AG08396 (cell line): ENCODE measurements around the gene ROBO1.

Experiments
- DNase-seq: peaks from one replicate; pipeline ENCODE4 v3.0.0; 2012; ENCODE audit warnings: low spot score, mixed read lengths

The ROBO1 gene

DNA sequence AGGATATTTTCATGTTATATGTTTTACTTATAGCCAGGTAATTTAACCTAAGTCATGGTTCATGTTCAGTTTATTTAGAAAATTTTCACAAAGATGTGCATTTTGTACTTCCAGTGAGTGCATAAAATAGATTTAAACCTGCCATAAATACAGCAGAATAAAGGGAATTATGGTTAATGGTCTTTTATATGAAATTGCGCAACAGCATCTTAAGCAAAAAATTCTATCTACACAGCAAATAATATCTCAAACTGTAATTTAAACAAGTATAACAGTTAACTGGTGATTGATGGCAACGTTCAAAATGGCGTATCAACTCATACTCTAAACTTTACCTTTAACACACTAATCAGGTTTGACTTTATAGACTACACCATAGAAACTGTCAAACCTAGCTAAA lies 97.6 kb downstream of the ROBO1 start:
- no peak for DNase-seq

DNA sequence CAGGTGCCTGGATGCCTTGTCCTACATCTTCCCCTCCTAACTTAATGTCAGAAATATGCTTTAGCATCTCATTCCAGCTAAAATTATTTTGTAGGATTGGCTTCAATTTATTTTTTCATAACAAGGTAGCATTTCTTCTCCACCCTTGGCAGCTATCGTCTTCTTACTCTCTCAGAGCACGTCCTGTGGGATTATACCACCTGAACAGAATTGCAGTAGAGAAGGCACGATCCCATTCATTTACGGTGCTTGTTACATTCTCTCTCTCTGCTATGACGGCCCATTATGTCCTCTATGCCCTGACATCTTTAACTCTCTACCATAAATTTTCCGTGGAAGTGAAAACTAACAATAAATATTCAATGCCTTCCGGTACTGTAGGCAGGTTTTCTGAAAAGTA lies 103.3 kb downstream of the ROBO1 start:
- no peak for DNase-seq

DNA sequence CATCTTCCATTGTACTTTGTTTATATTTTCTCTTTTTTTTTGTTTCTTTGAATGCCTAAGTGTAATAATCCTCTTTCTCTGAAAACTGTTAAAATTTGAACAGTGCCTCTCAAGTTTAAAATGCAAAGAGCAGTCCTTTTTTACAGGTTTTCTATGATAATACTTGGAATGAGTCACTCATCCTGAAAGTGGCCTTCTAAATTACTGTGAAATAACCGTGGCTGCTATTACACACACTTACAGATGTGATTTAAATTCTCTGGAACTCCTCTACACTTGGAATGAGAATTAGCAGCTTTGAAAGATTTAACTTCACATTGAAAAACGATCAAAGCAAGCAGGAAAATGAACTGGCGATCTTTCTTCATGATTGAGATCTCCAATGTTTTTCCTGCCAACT lies 105.9 kb downstream of the ROBO1 start:
- DNase-seq: no peak

DNA sequence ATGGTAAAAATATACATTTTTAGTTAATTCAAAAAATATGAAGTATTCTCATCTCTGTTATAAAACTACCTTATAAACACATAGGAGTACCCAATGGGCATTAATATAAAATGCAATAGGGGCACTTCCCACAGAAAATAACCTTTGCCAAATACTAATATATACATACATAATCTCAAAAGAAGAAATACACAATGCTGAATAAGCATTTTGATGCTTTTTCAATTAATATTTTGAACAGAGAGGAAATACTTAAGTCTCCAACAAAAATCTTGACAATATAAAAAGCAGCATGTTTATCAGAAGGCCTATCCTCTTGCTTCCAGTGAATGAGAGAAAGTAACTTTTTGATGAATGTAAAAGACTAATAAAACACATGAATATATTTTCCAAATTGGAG lies 110.7 kb downstream of the ROBO1 start:
- DNase-seq: no peak

DNA sequence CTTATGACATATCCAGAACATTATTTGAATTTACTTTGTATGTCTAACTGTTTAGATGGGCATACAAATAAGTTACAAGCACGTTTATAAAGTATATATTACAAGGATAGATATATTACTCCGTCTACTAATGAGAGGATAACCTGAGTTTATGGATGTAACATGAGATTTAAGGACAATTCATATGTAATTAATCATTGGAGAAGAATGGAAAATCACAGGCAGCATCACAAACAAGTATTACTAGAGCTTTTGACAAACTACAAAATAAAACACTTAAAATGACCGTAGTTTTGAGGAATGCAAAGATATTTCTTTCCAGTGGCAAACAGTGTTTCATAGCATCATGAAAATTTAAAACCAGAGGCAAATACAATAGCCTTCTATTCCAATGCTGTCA lies 113.8 kb downstream of the ROBO1 start:
- no peak for DNase-seq

DNA sequence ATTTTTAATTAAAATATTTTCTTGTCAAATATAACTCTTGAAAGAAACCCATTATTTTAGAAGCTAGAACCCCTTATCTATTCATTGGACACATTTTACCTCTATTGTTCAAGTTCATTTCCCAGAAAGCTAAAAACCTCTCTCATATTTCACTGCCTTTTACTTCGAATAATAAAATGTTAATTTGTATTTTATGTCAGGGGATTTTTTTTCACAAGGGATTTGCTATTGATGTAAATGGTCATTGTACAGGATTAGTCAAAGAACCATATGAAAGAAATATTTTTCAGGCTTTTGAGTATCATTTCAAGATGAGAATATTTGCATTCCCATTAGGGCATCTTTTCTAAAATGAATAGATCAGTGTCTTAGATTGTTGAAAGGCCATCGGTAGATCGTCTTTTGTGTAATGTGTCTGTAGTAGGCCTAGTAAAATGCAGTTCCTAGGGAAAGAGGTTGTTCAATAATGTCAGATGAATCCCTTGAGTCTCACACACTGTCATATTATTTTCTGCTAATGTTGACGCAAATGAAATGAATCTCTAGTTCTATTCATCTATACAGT lies 114.5 kb downstream of the ROBO1 start:
- no peak for DNase-seq

DNA sequence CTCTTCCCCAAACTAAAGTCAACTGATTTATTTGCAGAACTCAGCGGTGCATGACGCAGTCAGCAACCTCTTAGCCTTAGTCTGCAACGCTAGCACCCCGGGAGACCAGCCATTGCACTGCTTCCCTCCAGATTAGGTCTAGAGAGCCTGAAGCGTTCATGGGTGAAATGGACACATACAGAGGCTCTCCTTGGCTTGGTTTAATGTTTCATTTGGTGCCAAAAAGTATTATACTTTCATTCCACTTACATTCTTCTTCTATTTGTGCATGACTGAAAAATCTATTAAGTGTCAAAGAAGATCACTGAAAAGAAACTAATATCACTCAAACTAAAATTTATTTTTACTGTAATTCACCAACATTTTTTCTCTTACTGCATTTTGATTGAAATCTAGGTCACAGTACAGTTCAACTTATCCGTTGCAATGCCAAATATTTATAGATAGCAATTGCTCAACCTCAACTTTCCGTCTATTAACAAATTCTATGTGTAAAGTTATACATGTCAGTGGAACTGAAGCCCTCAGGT lies 116.2 kb downstream of the ROBO1 start:
- DNase-seq: peak; percentile 1

DNA sequence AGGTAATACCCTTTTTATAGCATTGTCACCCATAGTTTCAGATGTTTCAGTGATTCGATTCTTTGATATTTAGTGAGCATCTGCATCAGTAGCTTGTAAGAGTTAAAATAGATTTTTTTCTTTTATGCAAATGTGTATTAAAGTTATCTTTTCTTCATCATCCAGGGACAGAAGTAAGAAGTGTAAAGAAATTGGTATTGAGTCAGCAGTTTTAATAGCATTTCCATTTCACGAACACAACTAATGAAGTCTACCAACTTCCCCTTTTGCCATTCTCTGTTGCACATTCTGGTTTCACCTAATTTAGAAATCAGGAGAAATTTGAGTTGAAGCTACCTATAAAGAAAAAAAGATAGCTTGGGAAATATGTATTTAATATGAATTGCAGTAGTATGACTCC lies 127.9 kb downstream of the ROBO1 start:
- DNase-seq: no peak

DNA sequence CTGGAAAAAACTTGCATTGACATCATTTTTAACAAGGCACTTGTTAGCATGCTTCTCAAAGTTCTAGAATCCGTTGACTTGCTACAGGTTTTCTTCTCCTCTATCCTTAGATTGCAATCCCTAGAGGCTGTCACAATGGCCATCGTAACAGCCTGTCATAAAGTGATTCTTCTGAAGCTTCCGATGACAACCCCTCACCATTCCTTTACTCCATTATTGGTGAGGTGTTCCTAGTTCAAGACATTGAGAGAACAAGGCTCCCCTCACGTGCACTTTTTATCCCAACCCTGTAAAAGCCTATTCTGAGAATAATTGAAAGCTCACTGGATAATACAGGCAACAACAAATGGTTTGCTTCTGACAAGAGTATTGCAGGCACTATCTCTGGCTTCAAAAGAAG lies 131.4 kb downstream of the ROBO1 start:
- no peak for DNase-seq

DNA sequence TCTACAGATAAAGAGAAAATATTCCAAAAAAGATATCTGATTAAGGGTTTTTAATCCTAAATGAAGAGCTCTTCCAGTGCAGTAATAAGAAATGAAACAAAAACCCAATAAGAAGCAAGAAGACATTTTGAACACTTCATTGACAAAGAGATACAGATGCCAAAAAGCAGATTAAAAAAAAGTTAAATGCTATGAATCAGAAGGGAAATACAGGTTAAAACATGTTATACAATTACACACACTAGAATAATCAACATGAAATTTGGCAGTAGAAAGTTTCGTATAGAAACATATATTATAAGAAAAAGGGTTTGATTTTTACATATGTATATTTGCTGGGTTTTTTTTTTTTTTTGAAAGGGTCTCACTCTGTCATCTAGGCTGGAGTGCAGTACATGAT lies 135.0 kb downstream of the ROBO1 start:
- DNase-seq: no peak

DNA sequence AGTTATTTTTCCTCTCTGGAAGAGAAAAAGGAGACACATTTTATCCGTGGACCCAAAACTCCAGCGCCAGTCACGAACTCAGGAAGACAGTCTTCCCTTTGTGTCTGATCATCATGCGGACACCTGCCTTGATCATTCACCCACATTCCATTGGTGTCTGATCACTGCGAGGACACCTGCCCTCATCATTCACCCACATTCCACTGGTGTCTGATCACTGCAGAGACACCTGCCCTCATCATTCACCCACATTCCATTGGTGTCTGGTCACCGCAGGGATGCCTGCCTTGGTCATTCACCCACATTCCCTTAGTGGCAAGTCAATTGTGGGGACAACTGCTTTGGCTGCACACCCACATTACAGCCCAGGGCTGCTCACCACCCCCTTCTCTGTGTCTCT lies 148.9 kb downstream of the ROBO1 start:
- no peak for DNase-seq

DNA sequence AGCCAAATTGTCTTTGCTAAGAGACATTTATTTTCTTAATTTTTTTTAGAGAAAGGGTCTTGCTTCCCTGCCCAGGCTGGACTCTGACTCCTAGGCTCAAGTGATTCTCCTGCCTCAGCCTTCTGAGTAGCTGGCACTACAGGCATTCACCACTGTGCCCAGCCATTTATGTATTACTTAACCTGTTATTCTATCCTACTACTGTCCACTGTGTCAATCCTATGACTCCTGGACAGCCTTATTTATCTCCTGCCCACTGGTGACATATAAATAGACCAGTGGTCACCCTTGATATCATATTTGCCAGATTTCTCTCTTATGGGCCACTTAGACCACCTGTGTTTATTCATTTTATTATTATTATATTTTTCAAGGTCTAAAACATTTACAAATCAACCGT lies 161.4 kb downstream of the ROBO1 start:
- no peak for DNase-seq

DNA sequence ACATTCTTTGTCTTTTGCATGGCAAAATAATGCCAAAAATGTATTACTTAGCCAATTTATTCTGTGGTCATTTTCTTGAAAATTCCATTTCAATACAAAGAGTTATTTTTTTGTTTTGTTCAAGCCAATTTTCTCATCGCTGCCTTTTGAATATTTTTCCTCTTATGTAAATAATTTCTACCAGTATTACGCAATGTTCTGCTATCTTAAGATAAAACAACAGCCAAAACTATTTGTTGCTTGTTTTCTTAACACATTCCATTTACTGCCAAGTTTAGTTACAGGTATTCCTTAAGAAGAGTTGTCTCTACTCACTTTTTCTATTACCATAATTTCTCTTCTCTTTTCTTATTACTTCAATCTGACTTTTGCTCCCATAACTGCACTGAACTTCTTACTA lies 163.1 kb downstream of the ROBO1 start:
- DNase-seq: no peak

DNA sequence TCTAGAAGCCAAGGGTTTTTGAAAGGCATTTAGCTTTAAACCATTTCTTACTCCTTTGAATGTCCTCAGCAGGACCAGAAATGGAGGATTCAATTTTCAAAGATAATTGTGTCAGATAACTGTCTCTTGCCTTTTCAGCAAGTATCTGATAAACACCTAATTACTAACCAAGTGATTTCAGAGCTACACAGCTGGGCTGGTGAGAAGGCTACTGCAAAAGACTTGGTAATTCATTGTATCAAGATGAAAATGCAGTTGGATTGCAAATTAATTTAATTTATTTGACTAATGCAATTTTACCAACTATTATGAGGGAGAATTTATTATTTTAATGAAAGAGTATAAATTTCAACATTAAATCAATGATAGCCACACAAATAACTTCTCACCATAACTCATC lies 165.4 kb downstream of the ROBO1 start:
- no peak for DNase-seq

DNA sequence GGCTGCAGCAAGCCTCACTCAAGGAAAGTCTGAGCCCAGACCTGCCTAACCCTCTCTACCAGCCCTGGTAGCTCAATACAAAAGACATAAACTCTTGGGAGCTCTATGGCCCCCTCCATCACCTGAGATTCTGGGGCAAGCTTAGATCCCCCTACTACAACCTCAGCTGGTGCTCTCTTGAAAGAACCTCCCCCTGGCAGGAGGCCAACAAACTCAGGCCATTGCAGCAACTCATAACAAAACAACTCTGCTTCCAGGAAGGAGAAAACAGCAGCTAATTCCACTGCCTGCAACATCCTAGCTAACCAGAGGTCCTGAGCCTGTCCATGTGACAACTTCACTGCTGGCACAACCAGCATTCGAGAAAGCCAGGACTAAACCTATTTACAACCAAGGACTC lies 169.2 kb downstream of the ROBO1 start:
- DNase-seq: no peak

DNA sequence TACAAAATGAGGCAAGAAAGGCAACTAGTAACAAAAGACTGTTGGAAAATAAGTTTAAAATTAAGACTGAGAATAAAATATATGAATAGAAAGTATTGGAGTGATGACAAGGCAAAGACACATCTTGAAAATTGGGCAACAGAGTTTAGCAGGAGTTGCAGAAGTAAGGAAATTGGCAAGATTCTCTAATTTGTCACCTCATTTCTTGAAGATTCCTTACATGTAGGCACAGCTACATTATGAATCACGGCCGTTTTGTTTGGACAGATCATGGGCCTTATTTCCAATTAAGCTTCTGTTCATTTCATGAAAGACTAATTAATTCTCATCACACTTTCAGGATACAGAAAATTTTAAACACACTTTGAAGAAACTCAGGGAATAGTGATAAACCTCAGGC lies 170.1 kb downstream of the ROBO1 start:
- DNase-seq: no peak

DNA sequence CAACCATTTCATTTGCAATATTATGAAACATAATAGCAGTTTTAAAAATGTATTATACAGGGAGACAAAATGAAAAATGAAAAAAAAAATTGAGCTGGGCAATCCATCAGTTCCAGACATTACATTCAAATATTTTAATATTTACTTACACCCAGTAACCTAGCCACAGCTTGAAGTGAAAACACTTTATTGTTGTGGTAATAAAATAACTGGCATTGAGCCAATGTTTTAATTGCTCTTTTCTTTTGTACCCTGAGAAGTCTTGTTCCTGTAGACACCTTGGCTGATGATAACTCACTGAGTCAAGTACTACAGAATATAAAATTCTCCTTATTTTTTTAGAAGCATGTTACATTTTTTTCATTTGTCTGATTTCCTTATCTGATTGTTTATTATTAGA lies 180.6 kb downstream of the ROBO1 start:
- no peak for DNase-seq

DNA sequence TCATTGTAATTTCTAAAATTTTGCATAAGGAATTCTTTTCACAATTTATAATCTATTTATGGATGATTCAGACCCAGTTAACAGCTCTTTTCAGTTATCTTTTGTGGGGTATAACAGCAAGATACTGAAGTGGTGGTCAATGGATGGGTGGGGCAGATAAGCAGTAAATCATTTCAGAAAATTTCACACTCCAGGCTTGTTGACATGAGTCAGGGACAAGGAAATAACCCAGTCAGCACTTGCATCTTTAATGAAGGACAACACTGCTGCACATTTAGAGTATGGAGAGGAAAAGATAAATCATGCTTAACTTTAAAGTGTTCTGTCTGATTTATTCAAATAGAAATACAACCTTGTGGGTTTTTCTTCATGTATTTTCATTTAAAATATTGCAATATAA lies 181.6 kb downstream of the ROBO1 start:
- DNase-seq: no peak

DNA sequence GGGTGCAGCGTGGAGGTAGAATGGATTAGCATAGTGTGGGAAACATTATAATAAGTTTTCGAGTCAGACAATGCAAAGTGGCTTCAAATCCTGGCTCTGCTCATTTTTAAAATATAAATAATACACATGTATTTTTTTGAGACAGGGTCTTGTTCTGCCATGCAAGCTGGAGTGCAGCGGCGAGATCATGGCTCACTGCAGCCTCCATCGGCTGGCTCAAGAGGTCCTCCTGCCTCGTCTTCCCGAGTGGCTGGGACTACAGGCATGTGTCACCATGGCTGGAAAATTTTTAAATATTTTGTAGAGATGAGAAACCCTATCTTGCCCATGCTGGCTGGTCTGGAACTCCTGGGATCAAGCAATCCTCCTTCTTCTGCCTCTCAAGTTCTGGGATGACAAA lies 194.9 kb downstream of the ROBO1 start:
- DNase-seq: no peak

DNA sequence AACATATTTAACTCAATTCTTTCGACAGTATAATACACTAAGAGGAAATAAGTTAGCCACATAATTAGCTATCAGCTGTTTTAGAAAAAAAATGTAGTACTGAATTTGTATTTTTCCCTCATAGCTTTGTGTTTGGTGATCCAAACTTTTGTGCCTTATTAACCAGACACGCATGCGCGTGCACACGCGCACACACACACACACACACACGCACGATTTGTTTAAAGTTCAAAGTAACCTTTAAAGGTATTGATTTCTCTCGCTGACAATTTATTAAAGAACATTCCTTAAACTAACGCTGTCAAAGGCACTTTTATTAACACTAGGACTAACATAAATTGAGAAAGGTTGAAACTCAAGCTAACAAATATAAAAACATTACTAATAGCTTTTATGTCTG lies 198.9 kb downstream of the ROBO1 start:
- DNase-seq: no peak

DNA sequence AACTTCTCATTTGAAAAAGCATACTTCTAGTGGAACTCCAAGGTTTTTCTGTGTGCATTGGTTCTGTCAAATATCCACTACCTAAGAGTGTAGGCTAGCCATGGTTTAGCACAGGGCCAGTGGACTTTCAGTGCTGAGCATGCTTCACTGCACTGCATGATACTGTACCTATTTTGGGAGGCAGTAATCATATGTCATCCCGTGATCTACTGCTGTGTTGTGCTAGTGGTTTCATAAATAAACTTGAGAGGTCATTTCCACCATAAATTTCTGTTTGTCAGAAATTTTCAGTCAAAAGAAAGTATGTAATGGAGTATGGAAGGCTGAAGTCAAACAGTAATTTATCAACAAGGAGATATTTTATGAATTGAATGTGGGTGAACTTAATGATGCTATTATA lies 203.6 kb downstream of the ROBO1 start:
- no peak for DNase-seq

DNA sequence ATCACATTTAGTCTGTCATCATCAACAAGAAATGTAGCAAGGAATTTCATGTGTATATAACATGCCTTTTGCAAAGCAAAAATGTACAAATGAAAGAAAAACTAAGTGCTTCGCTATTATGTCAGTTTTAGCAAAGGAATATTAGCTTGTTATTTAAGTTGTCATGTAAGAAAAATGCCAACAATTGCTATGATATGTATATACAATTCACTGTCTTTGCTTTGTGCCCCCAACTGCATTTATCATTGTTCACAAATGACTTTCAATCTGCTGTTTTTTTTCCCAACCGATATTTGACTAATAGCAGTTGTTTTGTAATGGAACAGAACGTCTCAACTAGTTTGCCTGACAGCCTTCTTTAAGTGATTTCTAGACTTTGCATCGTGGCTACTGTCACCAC lies 207.1 kb downstream of the ROBO1 start:
- DNase-seq: no peak

DNA sequence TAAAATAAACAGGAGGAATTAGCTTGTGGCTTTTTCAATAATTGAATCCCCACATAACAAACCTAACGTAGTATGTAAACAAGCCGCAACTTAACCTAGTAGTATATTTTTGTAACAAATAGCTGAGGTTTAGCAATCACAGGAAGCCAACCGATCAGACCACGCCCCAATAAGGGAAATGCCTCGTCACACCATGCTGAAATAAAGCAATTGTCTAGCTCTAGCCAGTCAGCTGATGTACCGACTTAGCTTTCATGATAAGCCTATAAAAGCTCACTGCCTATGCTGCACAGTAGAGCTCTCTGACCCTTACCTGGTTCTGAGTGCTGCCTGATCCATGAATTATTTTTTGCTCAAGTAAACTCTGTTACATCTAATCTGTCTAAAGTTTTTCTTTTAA lies 208.9 kb downstream of the ROBO1 start:
- DNase-seq: no peak

DNA sequence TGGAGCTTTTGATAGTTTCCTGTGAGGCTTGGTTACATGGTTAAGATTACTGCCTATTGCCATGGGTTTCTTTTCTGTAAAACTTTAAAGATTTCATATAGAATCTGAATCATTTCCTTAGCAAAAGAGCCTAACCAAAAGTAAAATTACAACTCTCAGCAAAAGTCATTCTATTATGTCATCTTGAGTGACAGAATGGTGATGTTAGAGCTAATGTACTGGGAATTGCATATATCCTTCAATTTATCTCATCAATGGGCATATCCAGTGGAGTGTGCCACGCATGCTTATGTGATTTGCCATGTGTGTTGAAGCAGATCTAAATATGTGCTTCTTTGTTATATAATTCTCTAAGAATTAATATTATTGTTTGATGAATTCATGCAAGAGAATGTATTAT lies 212.1 kb downstream of the ROBO1 start:
- DNase-seq: no peak

DNA sequence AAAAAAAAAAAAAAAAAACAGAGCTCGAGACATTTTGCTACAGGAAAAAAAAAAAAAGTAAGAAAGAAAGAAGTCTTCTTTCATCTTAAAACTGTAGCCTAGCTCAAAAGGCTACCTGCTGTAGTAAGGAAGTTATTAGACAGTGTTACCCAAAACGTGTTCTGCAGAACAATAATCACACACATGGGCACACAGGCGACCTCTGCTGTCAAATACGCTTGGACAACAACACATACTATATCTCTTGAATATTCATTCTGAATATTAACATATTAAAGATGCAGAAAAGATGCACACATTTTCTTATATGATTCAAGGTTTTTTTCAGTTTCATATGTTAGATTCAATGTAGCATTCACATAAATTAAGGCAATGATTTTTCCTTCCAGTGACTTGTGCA lies 215.8 kb downstream of the ROBO1 start:
- no peak for DNase-seq
